Tibial nerve (tissue), 4 donors: Measurements from ENCODE around the gene PHF2. TPM values are rescaled to one million over a fixed set of nuclear protein-coding genes. Genes with fewer than 3 reads are reported as not detected.

Source experiments
- DNase-seq, 2 donors: peaks; one replicate each; pipeline ENCODE4 v3.0.0-alpha.2; 2019; ENCODE audit warnings: low spot score in 2 of 2
- H3K27ac ChIP-seq, 4 donors: fragments of 200-600 bp; sonication (generic) in 3 of 4; one replicate each; pipeline ENCODE4 v1.5.1; 2017 to 2019; ENCODE audit warnings: mild to moderate bottlenecking in 1 of 4
- H3K27me3 ChIP-seq, 2 donors: fragments of 200-600 bp; sonication (generic) in 1 of 2; one replicate each; pipeline versions ENCODE4 v1.5.1 to v1.6.0; 2017 to 2019
- H3K36me3 ChIP-seq, 3 donors: fragments of 200-600 bp; sonication (generic); one replicate each; pipeline ENCODE4 v1.5.1; 2018 to 2019
- H3K4me1 ChIP-seq, 4 donors: fragments of 200-600 bp; sonication (generic) in 3 of 4; one replicate each; pipeline ENCODE4 v1.5.1; 2017 to 2019
- H3K4me3 ChIP-seq, 4 donors: fragments of 200-600 bp; sonication (generic) in 3 of 4; one replicate each; pipeline ENCODE4 v1.5.1; 2017 to 2019; ENCODE audit warnings: mild to moderate bottlenecking in 1 of 4, moderate library complexity in 1 of 4
- H3K9me3 ChIP-seq, 4 donors: fragments of 200-600 bp; sonication (generic) in 3 of 4; one replicate each; pipeline ENCODE4 v1.5.1; 2017 to 2019
- CTCF ChIP-seq, 5 experiments: fragments of 200-600 bp in 3 of 5; fragments of 450-650 bp in 2 of 5; sonication (generic) in 3 of 5; IDR thresholded peaks; one replicate each; pipeline ENCODE4 v1.5.1; 2016 to 2019; ENCODE audit warnings: antibody characterized with exemption in 5 of 5, mild to moderate bottlenecking in 3 of 5, moderate library complexity in 2 of 5
- EP300 ChIP-seq, 2 donors: sonication (generic); formaldehyde crosslinking; IDR thresholded peaks; one replicate each; pipeline ENCODE4 v1.6.1; 2017; ENCODE audit warnings: antibody characterized with exemption in 2 of 2, mild to moderate bottlenecking in 1 of 2
- POLR2A ChIP-seq, 2 donors: fragments of 450-650 bp; IDR thresholded peaks; one replicate each; pipeline ENCODE4 v1.6.1; 2017; ENCODE audit warnings: antibody characterized with exemption in 2 of 2, mild to moderate bottlenecking in 2 of 2, moderate library complexity in 2 of 2
- WGBS, 2 donors: methylation state at CpG; one replicate each; pipeline ENCODE4 v1.1.5; 2018; 5-methylcytosine and 5-hydroxymethylcytosine counted together
- total RNA-seq, 4 donors: library from RNA; depleted of rRNA; stranded (reverse); fragments of >200 nt; gene quantifications; one replicate each; pipeline ENCODE4 v1.1.0, GENCODE V29; 2016

PHF2 gene
- total RNA-seq, 4 donors from 2014 or later, result 36.6 to 41.7 (median 38.6) TPM

GRCh38 chr9:93656426-93657239 lies 80.2 kb downstream of the PHF2 start:
- Histone ChIP-seq H3K4me3 (no peak overlapping the region), H3K4me1 (no peaks in the 10 kb centered on the region), H3K9me3 (no peaks in the 10 kb centered on the region), H3K36me3 (peaks cover 2 to 94% (median 28%) of the 10 kb centered on the region in 3 donors), H3K27me3 (no peaks in the 10 kb centered on the region), H3K27ac (no peak overlapping the region)
- 95 to 96% methylated on average over 14 to 15 of the region's 16 CpGs for WGBS, 2 donors
- peak in 1 of 2 donors; percentile 1 for DNase-seq
- TF ChIP-seq CTCF (IDR thresholded peaks at IDR 0.05) (no peak), EP300 (IDR thresholded peaks at IDR 0.05) (no peak)

GRCh38 chr9:93657331-93658111 lies 81.1 kb downstream of the PHF2 start:
- no peak for TF ChIP-seq EP300 (IDR thresholded peaks at IDR 0.05)
- no peak for TF ChIP-seq POLR2A (IDR thresholded peaks at IDR 0.05)
- TF ChIP-seq CTCF (IDR thresholded peaks at IDR 0.05), result no peak
- peak in 1 of 2 donors; percentile 7 for DNase-seq

GRCh38 chr9:93658184-93658925 lies 82.0 kb downstream of the PHF2 start:
- H3K27me3 ChIP-seq, result no peaks in the 10 kb centered on the region
- no peaks in the 10 kb centered on the region for H3K4me1 ChIP-seq
- H3K4me3 ChIP-seq, result no peak overlapping the region
- H3K9me3 ChIP-seq, result no peaks in the 10 kb centered on the region
- peaks cover 2 to 96% (median 30%) of the 10 kb centered on the region in 3 donors for H3K36me3 ChIP-seq
- no peak for TF ChIP-seq EP300 (IDR thresholded peaks at IDR 0.05)
- TF ChIP-seq CTCF (IDR thresholded peaks at IDR 0.05), result no peak
- no peak for TF ChIP-seq POLR2A (IDR thresholded peaks at IDR 0.05)
- WGBS, 2 donors, result 92 to 95% methylated on average over 12 of the region's 12 CpGs
- H3K27ac ChIP-seq, result no peak overlapping the region
- no peak for DNase-seq

More at GRCh38 chr9:93657331-93658111, 81.1 kb downstream of the PHF2 start:
- Histone ChIP-seq H3K36me3 (peaks cover 2 to 96% (median 28%) of the 10 kb centered on the region in 3 donors), H3K4me3 (no peak overlapping the region), H3K4me1 (no peaks in the 10 kb centered on the region), H3K9me3 (no peaks in the 10 kb centered on the region), H3K27ac (no peak overlapping the region), H3K27me3 (no peaks in the 10 kb centered on the region)
- 91 to 96% methylated on average over 8 of the region's 8 CpGs for WGBS, 2 donors

- Histone ChIP-seq H3K27me3 (no peaks in the 10 kb centered on the region), H3K36me3 (peaks cover 2 to 96% (median 29%) of the 10 kb centered on the region in 3 donors), H3K4me3 (no peak overlapping the region), H3K27ac (no peak overlapping the region), H3K9me3 (no peaks in the 10 kb centered on the region), H3K4me1 (no peaks in the 10 kb centered on the region)
- TF ChIP-seq POLR2A (IDR thresholded peaks at IDR 0.05) (no peak), CTCF (IDR thresholded peaks at IDR 0.05) (no peak), EP300 (IDR thresholded peaks at IDR 0.05) (no peak)
- WGBS, 2 donors, result 97 to 100% methylated on average over 1 to 12 of the region's 12 CpGs
- DNase-seq, result no peak
Measured at GRCh38 chr9:93659044-93659836, 82.9 kb downstream of the PHF2 start.
